Measurements from ENCODE around the gene SPATA31D1.

Gene SPATA31D1

GRCh38 chr9:82021198-82021597 is 32.6 kb downstream of the SPATA31D1 start:
- no peak for DNase-seq (ENCODE audit: low read depth in 2 of 2)

- DNase-seq (ENCODE audit: low read depth in 2 of 2) = no peak
Measured at GRCh38 chr9:82022121-82022520, 33.5 kb downstream of the SPATA31D1 start.

GRCh38 chr9:82024908-82025307 is 36.3 kb downstream of the SPATA31D1 start:
- no peak for DNase-seq (ENCODE audit: low read depth in 2 of 2)

GRCh38 chr9:82031538-82032280 is 43.1 kb downstream of the SPATA31D1 start:
- DNase-seq (ENCODE audit: low read depth in 2 of 2) = no peak

- no peak for DNase-seq (ENCODE audit: low read depth in 2 of 2)
Measured at GRCh38 chr9:82034956-82035731, 46.6 kb downstream of the SPATA31D1 start.

- DNase-seq (ENCODE audit: low read depth in 2 of 2) = no peak
Measured at GRCh38 chr9:82036086-82036485, 47.5 kb downstream of the SPATA31D1 start.

GRCh38 chr9:82037126-82037525 is 48.6 kb downstream of the SPATA31D1 start:
- DNase-seq (ENCODE audit: low read depth in 2 of 2) = no peak

- no peak for DNase-seq (ENCODE audit: low read depth in 2 of 2)
Measured at GRCh38 chr9:82038897-82039296, 50.3 kb downstream of the SPATA31D1 start.

Measured in stimulated activated CD4-positive, alpha-beta T cell treated with anti-CD3 and anti-CD28 coated beads, Interleukin-12 subunit alpha, Interleukin-12 subunit beta, amount 100 ng/mL, for 24 hours (primary cell).